Measurements from ENCODE around the gene DIRAS1. TPM values are rescaled to one million over a fixed set of nuclear protein-coding genes. Genes with fewer than 3 reads are reported as not detected.
"Not testable (repeated sequence)": the region's sequence is repeated elsewhere in the genome, so short reads cannot be mapped to it uniquely, and the experiment has no call there.

The DIRAS1 gene
- total RNA-seq, 4 donors from 2014 or later, result 0.62 to 2.5 (median 2.0) TPM; not detected in 1

DNA sequence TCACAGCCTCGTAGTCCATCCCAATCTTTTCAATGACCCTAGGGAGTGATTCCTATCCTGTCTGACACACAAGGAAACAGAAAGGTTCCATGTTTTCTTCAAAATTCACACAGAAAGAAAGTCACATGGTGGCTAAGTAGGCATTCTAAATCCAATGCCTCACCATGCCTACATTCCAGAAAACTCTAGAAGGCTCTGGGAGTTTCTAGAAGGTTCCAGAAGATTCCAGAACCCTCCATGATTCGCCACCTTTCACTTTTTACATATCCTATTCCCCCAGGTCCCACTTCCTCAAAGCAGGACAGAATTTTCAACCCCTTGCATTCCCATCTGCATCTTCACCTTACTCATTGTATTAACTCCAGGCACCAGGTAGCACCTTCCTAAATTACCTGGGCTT lies 41.7 kb downstream of the DIRAS1 start:
- no peak for ATAC-seq
- no peak for DNase-seq
- H3K4me3 ChIP-seq, result no peak overlapping the region
- in situ Hi-C loops (cut with MboI; ENCODE audit: low sequenced_read_pairs in 4 of 4), result no loop called here
- H3K36me3 ChIP-seq, result no peaks in the 10 kb centered on the region
- H3K9me3 ChIP-seq, result no peaks in the 10 kb centered on the region
- no peaks in the 10 kb centered on the region for H3K4me1 ChIP-seq
- TF ChIP-seq, protein P1, sequence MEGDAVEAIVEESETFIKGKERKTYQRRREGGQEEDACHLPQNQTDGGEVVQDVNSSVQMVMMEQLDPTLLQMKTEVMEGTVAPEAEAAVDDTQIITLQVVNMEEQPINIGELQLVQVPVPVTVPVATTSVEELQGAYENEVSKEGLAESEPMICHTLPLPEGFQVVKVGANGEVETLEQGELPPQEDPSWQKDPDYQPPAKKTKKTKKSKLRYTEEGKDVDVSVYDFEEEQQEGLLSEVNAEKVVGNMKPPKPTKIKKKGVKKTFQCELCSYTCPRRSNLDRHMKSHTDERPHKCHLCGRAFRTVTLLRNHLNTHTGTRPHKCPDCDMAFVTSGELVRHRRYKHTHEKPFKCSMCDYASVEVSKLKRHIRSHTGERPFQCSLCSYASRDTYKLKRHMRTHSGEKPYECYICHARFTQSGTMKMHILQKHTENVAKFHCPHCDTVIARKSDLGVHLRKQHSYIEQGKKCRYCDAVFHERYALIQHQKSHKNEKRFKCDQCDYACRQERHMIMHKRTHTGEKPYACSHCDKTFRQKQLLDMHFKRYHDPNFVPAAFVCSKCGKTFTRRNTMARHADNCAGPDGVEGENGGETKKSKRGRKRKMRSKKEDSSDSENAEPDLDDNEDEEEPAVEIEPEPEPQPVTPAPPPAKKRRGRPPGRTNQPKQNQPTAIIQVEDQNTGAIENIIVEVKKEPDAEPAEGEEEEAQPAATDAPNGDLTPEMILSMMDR (IDR thresholded peaks at IDR 0.05 in 4 of 5, conservative IDR thresholded peaks at IDR 0.05 in 1 of 5), result no peak
- TF ChIP-seq POLR2A (IDR thresholded peaks at IDR 0.05), result no peak
- no peak overlapping the region for H3K27ac ChIP-seq
- no peaks in the 10 kb centered on the region for H3K27me3 ChIP-seq
- intact Hi-C loops (cut with DNase I; ENCODE audit: low total_unique reads), result no loop called here

DNA sequence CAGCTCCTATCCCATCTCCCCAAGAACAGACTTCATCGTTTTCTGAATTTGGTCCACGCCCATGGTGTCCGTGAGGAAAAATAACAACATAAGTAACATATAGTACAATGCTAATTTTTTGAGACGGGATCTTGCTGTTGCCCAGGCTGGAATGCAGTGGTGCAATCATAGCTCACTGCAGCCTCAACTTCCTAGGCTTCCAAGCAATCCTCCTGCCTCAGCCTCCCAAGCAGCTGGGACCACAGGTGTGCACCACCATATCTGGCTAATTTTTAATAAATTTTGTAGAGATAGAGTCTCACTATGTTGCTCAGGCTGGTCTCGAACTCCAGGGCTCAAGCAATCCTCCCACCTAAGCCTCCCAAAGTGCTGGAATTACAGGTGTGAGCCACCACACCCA lies 42.2 kb downstream of the DIRAS1 start:
- in situ Hi-C loops (cut with MboI; ENCODE audit: low sequenced_read_pairs in 4 of 4); H3K9me3 ChIP-seq; intact Hi-C loops (cut with DNase I; ENCODE audit: low total_unique reads): not testable (repeated sequence)

DNA sequence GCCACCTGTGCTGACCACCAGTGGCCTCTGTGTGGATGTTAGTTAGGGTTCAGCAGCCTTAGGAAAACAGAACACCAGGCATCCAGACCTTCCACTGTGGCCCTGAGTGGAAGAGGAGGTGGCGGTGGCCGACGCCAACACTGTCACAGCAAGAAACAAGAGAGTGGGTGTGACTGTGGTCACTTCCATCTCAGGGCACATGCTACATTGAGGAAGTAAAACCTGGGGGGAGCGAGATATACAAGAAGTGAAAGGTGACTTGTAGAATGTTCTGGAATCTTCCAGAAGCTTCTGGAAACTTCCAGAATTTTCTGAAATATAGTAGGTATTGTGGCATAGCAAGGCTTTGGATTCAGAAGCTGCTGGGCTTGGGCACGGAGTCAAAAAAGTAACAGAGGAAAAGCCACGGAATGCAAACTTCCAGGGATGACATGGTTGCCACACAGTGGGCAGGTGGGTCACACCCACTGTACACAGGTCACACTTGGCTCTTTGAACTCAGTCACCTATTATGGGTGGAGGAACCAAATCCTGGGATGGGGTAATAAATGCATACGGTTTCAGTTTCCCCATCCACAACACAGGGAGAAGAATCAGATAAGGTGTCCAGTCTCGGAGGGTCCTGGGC lies 43.0 kb downstream of the DIRAS1 start:
- ATAC-seq (no peak), DNase-seq (no peak)
- no peaks in the 10 kb centered on the region for H3K27me3 ChIP-seq

More for the DNA sequence above, 42.2 kb downstream of the DIRAS1 start:
- H3K4me1 ChIP-seq, DNase-seq, H3K36me3 ChIP-seq, H3K27me3 ChIP-seq, H3K4me3 ChIP-seq, ATAC-seq, H3K27ac ChIP-seq: not testable (repeated sequence)

DNA sequence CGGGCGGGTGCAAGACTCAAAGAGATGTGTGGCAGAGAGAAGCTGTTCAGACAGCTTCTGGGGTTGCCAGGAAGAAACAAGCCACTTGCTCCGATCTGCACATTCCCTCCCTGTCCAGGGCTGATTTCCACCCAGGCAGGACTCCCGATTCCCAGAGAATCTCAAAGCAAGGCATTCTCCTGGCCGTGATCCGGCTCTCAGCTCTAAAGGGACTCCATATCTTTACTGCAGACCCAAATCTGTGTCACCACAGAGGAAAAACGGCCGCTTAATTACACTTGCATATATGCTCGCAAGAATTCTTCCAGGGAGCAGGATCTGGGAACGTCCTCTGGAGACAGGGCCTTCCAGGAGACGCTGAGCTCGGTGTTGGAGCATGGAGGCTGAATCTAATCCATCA lies 44.3 kb downstream of the DIRAS1 start:
- in situ Hi-C loops (cut with MboI; ENCODE audit: low sequenced_read_pairs in 4 of 4), result no loop called here
- H3K4me3 ChIP-seq, result no peak overlapping the region

More for the DNA sequence above, 43.0 kb downstream of the DIRAS1 start:
- H3K9me3 ChIP-seq, result no peaks in the 10 kb centered on the region
- intact Hi-C loops (cut with DNase I; ENCODE audit: low total_unique reads), result no loop called here
- no peaks in the 10 kb centered on the region for H3K4me1 ChIP-seq
- TF ChIP-seq, protein P1 (IDR thresholded peaks at IDR 0.05 in 4 of 5, conservative IDR thresholded peaks at IDR 0.05 in 1 of 5), result no peak
- TF ChIP-seq POLR2A (IDR thresholded peaks at IDR 0.05), result no peak
- H3K4me3 ChIP-seq, result no peak overlapping the region
- no peaks in the 10 kb centered on the region for H3K36me3 ChIP-seq
- in situ Hi-C loops (cut with MboI; ENCODE audit: low sequenced_read_pairs in 4 of 4), result no loop called here
- H3K27ac ChIP-seq, result no peak overlapping the region

DNA sequence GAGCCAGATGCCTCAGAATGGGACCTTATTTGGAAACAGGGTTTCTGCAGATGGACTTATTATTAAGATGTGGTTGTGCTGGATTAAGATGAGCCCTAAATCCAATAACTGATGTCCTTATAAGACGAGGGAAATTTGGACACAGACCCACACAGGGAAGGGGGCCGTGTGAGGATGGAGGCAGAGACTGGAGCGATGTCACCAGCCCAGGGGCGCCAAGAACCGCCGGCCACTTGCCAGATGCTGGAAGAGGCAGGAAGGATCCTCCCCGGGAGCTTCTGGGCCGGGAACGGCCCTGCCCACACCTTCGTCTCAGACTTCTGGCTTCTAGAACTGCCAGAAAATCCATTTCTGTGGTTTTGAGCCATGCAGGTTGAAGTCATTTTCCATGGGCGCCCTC lies 45.3 kb downstream of the DIRAS1 start:
- H3K27ac ChIP-seq, result no peak overlapping the region
- in situ Hi-C loops (cut with MboI; ENCODE audit: low sequenced_read_pairs in 4 of 4), result no loop called here
- no peaks in the 10 kb centered on the region for H3K9me3 ChIP-seq
- no peaks in the 10 kb centered on the region for H3K36me3 ChIP-seq
- ATAC-seq (no peak), DNase-seq (no peak)
- no peak overlapping the region for H3K4me3 ChIP-seq
- intact Hi-C loops (cut with DNase I; ENCODE audit: low total_unique reads), result no loop called here
- no peaks in the 10 kb centered on the region for H3K4me1 ChIP-seq
- TF ChIP-seq POLR2A (IDR thresholded peaks at IDR 0.05), result no peak
- TF ChIP-seq, protein P1 (IDR thresholded peaks at IDR 0.05 in 4 of 5, conservative IDR thresholded peaks at IDR 0.05 in 1 of 5), result no peak
- H3K27me3 ChIP-seq, result no peaks in the 10 kb centered on the region

More for the DNA sequence above, 44.3 kb downstream of the DIRAS1 start:
- DNase-seq (no peak), ATAC-seq (no peak)
- H3K27me3 ChIP-seq, result no peaks in the 10 kb centered on the region
- H3K9me3 ChIP-seq, result no peaks in the 10 kb centered on the region
- H3K4me1 ChIP-seq, result no peaks in the 10 kb centered on the region
- no peak overlapping the region for H3K27ac ChIP-seq
- intact Hi-C loops (cut with DNase I; ENCODE audit: low total_unique reads), result no loop called here
- no peak for TF ChIP-seq POLR2A (IDR thresholded peaks at IDR 0.05)
- TF ChIP-seq, protein P1 (IDR thresholded peaks at IDR 0.05 in 4 of 5, conservative IDR thresholded peaks at IDR 0.05 in 1 of 5), result no peak
- no peaks in the 10 kb centered on the region for H3K36me3 ChIP-seq
